HG02588 (cell line): Measurements from ENCODE around the gene MEGF11.

ENCODE experiments used
- ATAC-seq: cut with Tn5 transposase; IDR thresholded peaks from one replicate; pipeline ENCODE4 v1.9.1; 2021; ENCODE audit warnings: mild to moderate bottlenecking, moderate library complexity; ENCODE audit not compliant: unreplicated experiment

MEGF11 gene

GRCh38 chr15:66097151-66098021 is 156.2 kb downstream of the MEGF11 start:
- ATAC-seq: no peak

GRCh38 chr15:66096688-66097058 is 156.9 kb downstream of the MEGF11 start:
- ATAC-seq: no peak

GRCh38 chr15:66095871-66096687 is 157.5 kb downstream of the MEGF11 start:
- ATAC-seq: no peak

GRCh38 chr15:66094331-66094730 is 159.2 kb downstream of the MEGF11 start:
- ATAC-seq: no peak

- no peak for ATAC-seq
Observed at GRCh38 chr15:66092053-66093016, 161.2 kb downstream of the MEGF11 start.

GRCh38 chr15:66089509-66089908 is 164.0 kb downstream of the MEGF11 start:
- no peak for ATAC-seq

- no peak for ATAC-seq
Observed at GRCh38 chr15:66089049-66089448, 164.5 kb downstream of the MEGF11 start.

GRCh38 chr15:66085128-66085527 is 168.4 kb downstream of the MEGF11 start:
- ATAC-seq: no peak

- ATAC-seq: no peak
Observed at GRCh38 chr15:66084704-66085103, 168.8 kb downstream of the MEGF11 start.

- no peak for ATAC-seq
Observed at GRCh38 chr15:66080717-66081398, 172.7 kb downstream of the MEGF11 start.

GRCh38 chr15:66078929-66079275 is 174.6 kb downstream of the MEGF11 start:
- ATAC-seq: no peak

GRCh38 chr15:66078196-66078928 is 175.2 kb downstream of the MEGF11 start:
- ATAC-seq: no peak

GRCh38 chr15:66077320-66077663 is 176.3 kb downstream of the MEGF11 start:
- no peak for ATAC-seq

- ATAC-seq: no peak
Observed at GRCh38 chr15:66076591-66077319, 176.8 kb downstream of the MEGF11 start.

- ATAC-seq: no peak
Observed at GRCh38 chr15:66075947-66076346, 177.6 kb downstream of the MEGF11 start.

GRCh38 chr15:66072616-66073361 is 180.8 kb downstream of the MEGF11 start:
- ATAC-seq: no peak

- ATAC-seq: no peak
Observed at GRCh38 chr15:66071921-66072295, 181.6 kb downstream of the MEGF11 start.

- no peak for ATAC-seq
Observed at GRCh38 chr15:66071160-66071920, 182.2 kb downstream of the MEGF11 start.
